Spleen (tissue), 7 donors: Measurements from ENCODE around the gene ARHGAP10.

Experiments used
- CTCF ChIP-seq, 11 experiments: fragments of 200-600 bp in 7 of 11; fragments of 450-650 bp in 4 of 11; sonication (generic) in 4 of 11; IDR thresholded peaks in 8 of 11; conservative IDR thresholded peaks in 3 of 11; 1 replicate in 7 of 11; 2 replicates in 4 of 11; pipeline versions ENCODE4 v1.4.0 to v1.8.0; 2016 to 2021; ENCODE audit warnings: antibody characterized with exemption in 11 of 11, inconsistent platforms in 4 of 11, mild to moderate bottlenecking in 1 of 11
- POLR2A ChIP-seq, 3 donors: fragments of 450-650 bp; IDR thresholded peaks; one replicate each; pipeline ENCODE4 v1.5.1; 2017; ENCODE audit warnings: antibody characterized with exemption in 3 of 3, mild to moderate bottlenecking in 1 of 3
- POLR2AphosphoS5 ChIP-seq, 3 donors: sonication (generic); formaldehyde crosslinking; IDR thresholded peaks; one replicate each; pipeline ENCODE4 v1.5.1; 2017; ENCODE audit warnings: antibody characterized with exemption in 3 of 3
- donor health status: DM: no; HTN: no; CAD: no; lungs with moderate emphysema.
- donor health status: DM: no; HTN: no; CAD: no.
- donor health status: DM: no; HTN: no; CAD: no.

DNA sequence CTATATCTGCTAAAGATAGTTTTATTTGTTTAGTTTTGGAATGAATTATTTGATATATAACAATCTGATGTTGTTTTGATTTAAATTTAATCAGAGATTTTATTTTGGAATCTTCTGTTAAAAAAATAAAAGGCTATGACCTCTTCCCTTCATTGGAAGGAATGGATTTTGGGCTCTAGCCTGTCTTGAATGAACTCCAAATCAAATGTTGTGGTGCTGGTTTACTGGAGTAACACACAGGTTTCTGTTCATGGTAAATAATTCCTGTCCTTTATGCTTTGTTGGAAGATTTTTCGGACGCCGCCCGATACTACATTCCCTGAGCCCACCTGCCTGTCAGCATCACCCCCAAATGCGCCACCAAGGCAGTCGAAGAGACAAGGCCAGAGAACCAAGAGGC, 291.1 kb downstream of the ARHGAP10 start:
- TF ChIP-seq CTCF (IDR thresholded peaks at IDR 0.05 in 8 of 11, conservative IDR thresholded peaks at IDR 0.05 in 3 of 11) (no peak), POLR2A (IDR thresholded peaks at IDR 0.05) (no peak), POLR2AphosphoS5 (IDR thresholded peaks at IDR 0.05) (no peak)
